ENCODE measurements around the gene SDF2.

GRCh38 chr17:28635506-28635905, 26.2 kb downstream of the SDF2 start:
- TF ChIP-seq CTCF (IDR thresholded peaks at IDR 0.05) = no peak
- TF ChIP-seq POLR2A (IDR thresholded peaks at IDR 0.05) = no peak

Data from right lobe of liver (tissue), 4 donors.